HL-60/S4 treated with retinoic acid at 250 ng/mL for 4 days and 3 days (cell line): ENCODE measurements around the gene HRAS.

Source experiments
- in situ Hi-C: fragments of 300-500 bp; cut with MboI; formaldehyde crosslinking; loops from 2 replicates; pipeline ENCODE4 v1.7.0; 2022; ENCODE audit warnings: low sequenced_read_pairs

Gene HRAS

GRCh38 chr11:514606-515005 lies 20.8 kb downstream of the HRAS start:
- in situ Hi-C loops: no loop called here

GRCh38 chr11:512761-513595 lies 22.4 kb downstream of the HRAS start:
- in situ Hi-C loops: no loop called here

GRCh38 chr11:508956-509355 lies 26.4 kb downstream of the HRAS start:
- in situ Hi-C loops: no loop called here

- in situ Hi-C loops: no loop called here
These were observed 27.5 kb downstream of the HRAS start for GRCh38 chr11:507727-508515.

GRCh38 chr11:506995-507726 lies 28.2 kb downstream of the HRAS start, which contains the start of gene RNH1:
TSS of gene RNH1 (minus strand) at chr11:507242. CDS start at chr11:502162, 5,080 bp downstream.
- in situ Hi-C loops: no loop called here

GRCh38 chr11:506238-506994 lies 29.0 kb downstream of the HRAS start:
- in situ Hi-C loops: no loop called here

- in situ Hi-C loops: no loop called here
These were observed 30.4 kb downstream of the HRAS start for GRCh38 chr11:504994-505344.

- in situ Hi-C loops: no loop called here
These were observed 31.1 kb downstream of the HRAS start for GRCh38 chr11:504053-504993.

GRCh38 chr11:503179-503981 lies 32.0 kb downstream of the HRAS start:
- in situ Hi-C loops: no loop called here

GRCh38 chr11:502288-503178 lies 32.8 kb downstream of the HRAS start:
- in situ Hi-C loops: no loop called here

GRCh38 chr11:501683-502287 lies 33.6 kb downstream of the HRAS start:
- in situ Hi-C loops: no loop called here

GRCh38 chr11:501001-501682 lies 34.2 kb downstream of the HRAS start:
- in situ Hi-C loops: no loop called here

- in situ Hi-C loops: no loop called here
These were observed 35.9 kb downstream of the HRAS start for GRCh38 chr11:499201-500076.

GRCh38 chr11:498297-499181 lies 36.8 kb downstream of the HRAS start:
- in situ Hi-C loops: no loop called here
